ENCODE measurements around the gene GHR.
A peak's percentile ranks its signal among the peaks of the same experiment; 100 is the strongest.
"Not testable (repeated sequence)": the region's sequence is repeated elsewhere in the genome, so short reads cannot be mapped to it uniquely, and the experiment has no call there.

GHR gene

DNA sequence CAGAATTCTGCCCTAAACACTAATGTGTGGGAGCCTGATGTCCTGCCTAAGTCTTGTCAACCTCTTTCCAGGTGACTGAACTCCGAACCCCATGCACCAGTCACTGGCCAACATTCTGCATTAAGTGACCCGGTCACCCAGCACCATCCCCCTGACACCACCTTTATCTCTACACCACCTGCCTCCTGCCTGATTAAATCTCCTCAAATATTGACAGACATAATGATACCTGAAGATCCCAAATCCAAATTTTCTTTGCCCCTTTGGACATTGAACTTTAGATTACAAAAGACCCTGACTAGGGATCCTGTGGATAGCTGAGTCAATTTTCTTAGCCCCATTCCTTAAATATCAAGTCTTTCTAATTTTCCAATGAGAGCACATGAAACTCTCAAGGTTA, 150.1 kb downstream of the GHR start:
- no peak for DNase-seq (ENCODE audit: low spot score)
- no peak for TF ChIP-seq CTCF (IDR thresholded peaks at IDR 0.05; ENCODE audit: extremely low read depth, insufficient read depth, missing control alignments)
- in situ Hi-C loops (cut with MboI; ENCODE audit: low pct_unique_long_range_greater_than_20kb, low sequenced_read_pairs, unreplicated experiment): no loop called here

- DNase-seq (ENCODE audit: low spot score); in situ Hi-C loops (cut with MboI; ENCODE audit: low pct_unique_long_range_greater_than_20kb, low sequenced_read_pairs, unreplicated experiment): not testable (repeated sequence)
These were observed 152.7 kb downstream of the GHR start for GRCh38 chr5:42575914-42576313.

GRCh38 chr5:42578901-42579300, 155.7 kb downstream of the GHR start:
- in situ Hi-C loops (cut with MboI; ENCODE audit: low pct_unique_long_range_greater_than_20kb, low sequenced_read_pairs, unreplicated experiment): not testable (repeated sequence)

DNA sequence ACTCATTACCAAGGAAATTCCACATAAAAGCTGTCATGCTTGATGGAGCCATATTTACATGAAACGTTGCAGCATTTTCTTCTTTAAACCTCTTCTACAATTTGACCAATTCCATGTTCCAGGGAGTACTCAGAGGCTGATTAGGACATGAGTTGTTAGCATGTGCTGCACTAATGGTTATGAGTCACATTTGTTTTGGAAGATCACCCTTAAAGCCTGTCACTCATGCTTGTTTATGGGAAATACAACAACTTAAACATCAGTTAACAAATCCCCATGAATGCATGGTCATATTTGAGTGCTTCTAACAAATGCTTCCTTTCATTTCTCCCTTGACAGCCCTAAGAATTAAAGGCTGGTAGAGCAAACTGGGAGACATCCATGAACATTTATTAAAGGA, 156.1 kb downstream of the GHR start:
- no peak for TF ChIP-seq CTCF (IDR thresholded peaks at IDR 0.05; ENCODE audit: extremely low read depth, insufficient read depth, missing control alignments)
- in situ Hi-C loops (cut with MboI; ENCODE audit: low pct_unique_long_range_greater_than_20kb, low sequenced_read_pairs, unreplicated experiment): no loop called here
- DNase-seq (ENCODE audit: low spot score): no peak

More at GRCh38 chr5:42578901-42579300, 155.7 kb downstream of the GHR start:
- not testable (repeated sequence) for DNase-seq (ENCODE audit: low spot score)

DNA sequence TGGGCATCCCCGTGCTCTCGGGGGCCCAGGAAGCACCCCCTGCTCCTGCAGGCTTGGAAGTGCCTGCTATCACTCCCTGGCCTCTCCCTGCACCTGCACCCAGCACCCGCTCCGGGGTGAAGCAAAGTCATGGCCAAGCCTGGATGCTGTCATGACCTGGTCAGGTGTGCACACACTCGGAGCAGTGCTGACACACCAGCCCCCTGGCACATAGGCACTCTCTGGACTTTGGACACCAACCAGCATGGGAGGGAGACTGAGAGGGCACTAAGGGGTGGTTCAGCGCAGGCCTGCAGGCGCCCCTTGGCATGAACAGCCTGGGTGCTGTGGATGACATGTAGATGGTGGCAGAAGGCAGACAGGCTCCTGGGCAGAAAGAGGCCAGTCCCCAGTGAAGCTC, 158.6 kb downstream of the GHR start:
- no peak for TF ChIP-seq CTCF (IDR thresholded peaks at IDR 0.05; ENCODE audit: extremely low read depth, insufficient read depth, missing control alignments)
- no peak for DNase-seq (ENCODE audit: low spot score)
- in situ Hi-C loops (cut with MboI; ENCODE audit: low pct_unique_long_range_greater_than_20kb, low sequenced_read_pairs, unreplicated experiment): no loop called here

DNA sequence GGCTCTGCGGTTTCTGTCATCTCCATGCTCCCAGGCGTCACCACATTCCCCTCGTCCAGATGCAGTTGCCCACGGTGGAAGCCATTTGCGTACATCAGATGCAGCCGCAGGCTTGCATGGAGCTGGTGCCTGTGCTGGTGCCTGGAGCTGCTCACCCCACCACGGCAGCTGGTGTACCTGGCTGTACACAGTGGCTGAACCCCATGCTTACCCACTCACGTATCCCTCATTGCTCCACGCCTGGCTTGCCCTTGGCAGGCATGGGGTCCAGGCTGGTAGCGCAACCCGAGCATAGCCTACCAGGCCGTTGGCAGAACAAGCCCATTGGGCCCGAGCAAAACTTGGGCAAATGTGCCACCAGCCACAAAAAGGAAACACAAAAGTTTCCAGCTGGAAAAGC, 159.5 kb downstream of the GHR start:
- no peak for DNase-seq (ENCODE audit: low spot score)
- in situ Hi-C loops (cut with MboI; ENCODE audit: low pct_unique_long_range_greater_than_20kb, low sequenced_read_pairs, unreplicated experiment): no loop called here
- no peak for TF ChIP-seq CTCF (IDR thresholded peaks at IDR 0.05; ENCODE audit: extremely low read depth, insufficient read depth, missing control alignments)

DNA sequence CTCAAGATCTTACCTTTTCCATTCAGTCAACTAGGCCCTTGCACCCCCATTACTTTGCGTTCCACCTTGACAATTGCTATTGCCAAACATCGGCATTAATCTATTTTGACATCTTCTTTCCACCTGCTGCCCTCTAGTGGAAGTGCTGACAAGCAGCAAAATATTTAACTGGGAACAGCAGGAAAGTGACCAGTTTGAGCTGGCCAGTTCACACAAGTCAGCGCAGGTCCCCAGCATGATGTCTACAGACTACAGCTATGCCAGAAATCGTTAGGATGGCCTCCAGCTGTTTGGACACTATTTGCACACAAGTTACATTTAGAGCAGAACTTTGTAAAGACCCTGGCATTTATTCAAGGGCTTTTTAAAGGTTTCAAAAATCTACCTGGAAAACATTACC, 160.1 kb downstream of the GHR start:
- in situ Hi-C loops (cut with MboI; ENCODE audit: low pct_unique_long_range_greater_than_20kb, low sequenced_read_pairs, unreplicated experiment): no loop called here
- peak; percentile 91 for TF ChIP-seq CTCF (IDR thresholded peaks at IDR 0.05; ENCODE audit: extremely low read depth, insufficient read depth, missing control alignments)
- DNase-seq (ENCODE audit: low spot score): peak; percentile 60

GRCh38 chr5:42586625-42587024, 163.4 kb downstream of the GHR start:
- no peak for DNase-seq (ENCODE audit: low spot score)
- in situ Hi-C loops (cut with MboI; ENCODE audit: low pct_unique_long_range_greater_than_20kb, low sequenced_read_pairs, unreplicated experiment): no loop called here
- no peak for TF ChIP-seq CTCF (IDR thresholded peaks at IDR 0.05; ENCODE audit: extremely low read depth, insufficient read depth, missing control alignments)

All from GM13977 (cell line).